ENCODE data around the gene SERPINE1.

GRCh38 chr7:101168412-101169049, 41.6 kb downstream of the SERPINE1 start:
- no peak for TF ChIP-seq CTCF (IDR thresholded peaks at IDR 0.05)
- TF ChIP-seq POLR2AphosphoS5 (IDR thresholded peaks at IDR 0.05; ENCODE audit: low read depth, low read length), result no peak
- TF ChIP-seq REST (IDR thresholded peaks at IDR 0.05; ENCODE audit: insufficient read depth in 1 of 2, low read depth in 2 of 2, low read length in 1 of 2), result no peak
